Mesodermal cell (in vitro differentiated cells): ENCODE measurements around the gene NIPAL3.
"Not testable (repeated sequence)": the region's sequence is repeated elsewhere in the genome, so short reads cannot be mapped to it uniquely, and the experiment has no call there.

Experiments used
- H3K27ac ChIP-seq: 2 replicates; pipeline ENCODE4 v1.7.0; 2013; ENCODE audit warnings: mild to moderate bottlenecking, low read depth, low read length, moderate library complexity; ENCODE audit not compliant: severe bottlenecking
- H3K36me3 ChIP-seq: 2 replicates; pipeline ENCODE4 v1.7.1; 2013; ENCODE audit warnings: mild to moderate bottlenecking, low read length, moderate library complexity; ENCODE audit not compliant: control insufficient read depth, insufficient read depth
- H3K4me1 ChIP-seq: one replicate; pipeline ENCODE4 v1.7.1; 2013; ENCODE audit warnings: mild to moderate bottlenecking, low read length; ENCODE audit not compliant: insufficient read depth, control insufficient read depth, poor library complexity, severe bottlenecking
- H3K4me3 ChIP-seq: 2 replicates; pipeline ENCODE4 v1.7.0; 2013; ENCODE audit warnings: low read length, control low read depth, mild to moderate bottlenecking; ENCODE audit not compliant: insufficient read depth, poor library complexity, severe bottlenecking; ENCODE audit errors: extremely low read depth
- H3K9me3 ChIP-seq: 2 replicates; pipeline ENCODE4 v1.7.1; 2013; ENCODE audit warnings: mild to moderate bottlenecking, low read length, moderate library complexity; ENCODE audit not compliant: control insufficient read depth
- WGBS, 2 experiments: methylation state at CpG; one replicate each; pipeline ENCODE4 v1.1.5; 2013; ENCODE audit warnings: missing lambda C conversion rate in 2 of 2; ENCODE audit not compliant: insufficient coverage in 2 of 2; 5-methylcytosine and 5-hydroxymethylcytosine counted together

Gene NIPAL3

DNA sequence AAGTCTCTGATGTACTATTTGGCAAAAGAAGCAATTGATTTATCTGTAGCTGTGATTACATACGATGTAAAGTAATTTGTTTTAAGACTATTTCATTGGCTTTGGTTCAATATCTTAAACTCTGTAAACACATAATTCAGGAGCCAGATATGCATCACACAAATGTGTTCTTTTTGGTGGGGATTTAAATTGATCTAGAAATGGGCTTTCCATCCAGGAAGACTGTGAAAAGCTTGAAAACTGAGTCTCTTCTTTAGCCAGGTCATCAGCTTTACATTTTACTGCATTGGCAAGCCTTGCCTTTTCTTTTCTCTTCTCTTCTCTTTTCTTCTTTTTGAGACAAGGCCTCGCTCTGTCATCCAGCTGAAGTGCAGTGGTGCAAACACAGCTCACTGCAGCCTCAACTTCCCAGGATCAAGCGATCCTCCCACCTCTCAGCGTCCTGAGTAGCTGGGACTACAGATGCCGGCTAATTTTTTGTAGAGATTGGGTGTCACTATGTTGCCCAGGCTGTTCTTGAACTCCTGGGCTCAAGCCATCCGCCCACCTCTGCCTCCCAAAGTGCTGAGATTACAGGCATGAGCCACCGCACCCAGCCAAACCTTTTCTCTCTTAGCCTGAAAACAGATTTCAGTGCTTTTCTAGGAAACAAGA is 88.4 kb downstream of the NIPAL3 start:
- Histone ChIP-seq H3K36me3 (no peaks in the 10 kb centered on the region), H3K27ac (no peak overlapping the region), H3K4me3 (peak overlapping the region; percentile 62), H3K4me1 (peaks cover 11% of the 10 kb centered on the region), H3K9me3 (no peaks in the 10 kb centered on the region)
- WGBS, 2 experiments, result 76 to 82% methylated on average over 4 to 5 of the region's 7 CpGs

DNA sequence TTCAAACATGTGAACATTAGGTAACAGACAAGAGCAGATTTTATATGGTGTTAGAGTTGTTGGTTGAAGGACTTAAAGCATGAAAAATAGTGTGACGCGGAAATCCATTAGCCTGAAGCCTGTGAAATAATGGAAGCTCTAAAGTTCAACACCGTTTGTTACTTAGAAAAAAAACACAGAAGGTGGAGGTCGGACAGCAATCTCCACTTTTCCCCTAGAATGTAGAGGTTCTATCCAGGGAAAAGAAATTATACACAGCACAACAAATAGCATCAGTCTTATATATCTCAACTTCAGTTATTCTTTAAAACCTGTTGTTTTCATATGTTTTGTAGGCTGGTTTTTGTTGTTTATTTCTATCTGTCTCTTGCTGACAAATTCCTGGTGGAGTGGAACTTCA is 89.0 kb downstream of the NIPAL3 start:
- H3K36me3 ChIP-seq, result no peaks in the 10 kb centered on the region
- no peak overlapping the region for H3K27ac ChIP-seq
- WGBS, 2 experiments, result 89 to 100% methylated on average over 2 to 3 of the region's 4 CpGs
- no peaks in the 10 kb centered on the region for H3K9me3 ChIP-seq
- peaks cover 11% of the 10 kb centered on the region for H3K4me1 ChIP-seq
- no peak overlapping the region for H3K4me3 ChIP-seq

DNA sequence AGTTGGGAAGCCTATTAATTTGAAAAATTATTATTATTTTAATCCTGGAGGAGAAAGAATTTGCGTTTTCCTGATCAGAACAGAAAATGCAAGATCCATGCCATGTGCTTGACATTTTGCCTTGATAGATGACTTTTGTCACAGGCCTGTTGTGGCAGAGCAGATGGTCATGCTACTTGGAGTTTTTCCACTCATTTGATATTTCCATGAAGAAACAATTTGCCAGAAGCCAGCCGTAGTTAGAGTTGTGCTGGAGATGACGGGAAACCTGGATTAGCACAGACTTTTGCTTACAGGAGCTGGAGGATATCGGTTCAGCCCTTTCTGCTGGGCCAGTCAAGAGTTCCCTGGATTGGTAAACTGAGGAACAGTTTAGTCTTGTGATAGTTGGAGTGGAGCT is 90.2 kb downstream of the NIPAL3 start:
- Histone ChIP-seq H3K27ac (no peak overlapping the region), H3K4me1 (peaks cover 14% of the 10 kb centered on the region), H3K36me3 (no peaks in the 10 kb centered on the region), H3K4me3 (no peak overlapping the region), H3K9me3 (no peaks in the 10 kb centered on the region)
- WGBS, 2 experiments, result 94 to 100% methylated on average over 3 to 4 of the region's 4 CpGs

DNA sequence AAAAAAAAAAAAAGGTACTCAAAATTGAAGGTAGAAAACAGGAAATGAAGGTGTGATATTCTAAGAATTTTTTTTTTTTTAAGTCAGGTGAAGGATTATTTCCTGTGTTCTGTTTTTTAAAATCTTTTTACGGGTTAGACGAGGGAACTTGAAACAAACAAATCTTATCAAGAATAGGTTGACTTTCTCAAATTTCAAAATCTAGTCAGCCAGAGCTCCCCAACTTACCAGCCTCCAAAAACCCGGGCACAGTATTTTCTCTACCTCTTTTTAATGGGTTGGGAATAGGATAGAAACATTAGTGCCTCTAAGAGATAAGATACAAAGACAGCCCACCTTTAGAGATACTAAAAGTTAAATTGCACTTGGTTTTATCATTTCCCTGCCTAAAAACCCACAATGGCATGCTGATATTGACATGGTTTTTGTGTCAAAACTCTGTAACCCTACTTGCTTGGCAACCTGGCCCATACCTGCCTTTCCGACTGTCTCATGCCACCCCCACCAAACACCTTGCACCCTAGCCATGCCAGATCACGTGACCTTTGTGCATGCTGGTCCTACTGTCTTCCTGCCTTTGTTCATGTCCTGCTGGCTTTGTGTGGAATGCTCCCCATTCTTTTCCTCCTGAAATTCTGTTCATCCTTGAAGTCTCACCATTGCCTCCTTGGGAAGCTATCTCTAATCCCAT is 91.2 kb downstream of the NIPAL3 start:
- no peaks in the 10 kb centered on the region for H3K9me3 ChIP-seq
- H3K4me3 ChIP-seq, result no peak overlapping the region
- H3K4me1 ChIP-seq, result peaks cover 11% of the 10 kb centered on the region
- H3K27ac ChIP-seq, result no peak overlapping the region
- no peaks in the 10 kb centered on the region for H3K36me3 ChIP-seq
- 86 to 87% methylated on average over 2 of the region's 5 CpGs for WGBS, 2 experiments

DNA sequence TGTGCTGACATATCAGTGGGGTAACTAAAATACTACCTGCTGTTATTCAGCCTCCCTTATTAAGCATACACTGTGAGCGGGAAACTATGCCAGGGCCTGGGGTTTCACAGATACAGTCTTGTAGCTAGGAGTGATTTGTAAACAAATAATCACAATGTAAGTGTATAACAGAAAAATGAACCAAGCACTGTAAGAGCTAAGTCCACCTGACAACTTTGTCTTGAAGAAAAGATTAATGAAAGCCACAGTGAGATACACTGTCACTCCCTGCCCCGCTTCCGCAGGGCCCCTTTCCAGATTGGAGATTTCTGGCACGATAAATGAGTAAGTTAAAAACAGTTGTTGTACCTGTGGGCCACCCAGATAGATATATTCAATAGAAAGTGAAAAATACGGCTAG is 91.8 kb downstream of the NIPAL3 start:
- 96 to 100% methylated on average over 4 of the region's 5 CpGs for WGBS, 2 experiments
- Histone ChIP-seq H3K4me3 (no peak overlapping the region), H3K27ac (no peak overlapping the region), H3K36me3 (no peaks in the 10 kb centered on the region), H3K9me3 (no peaks in the 10 kb centered on the region), H3K4me1 (peaks cover 11% of the 10 kb centered on the region)

DNA sequence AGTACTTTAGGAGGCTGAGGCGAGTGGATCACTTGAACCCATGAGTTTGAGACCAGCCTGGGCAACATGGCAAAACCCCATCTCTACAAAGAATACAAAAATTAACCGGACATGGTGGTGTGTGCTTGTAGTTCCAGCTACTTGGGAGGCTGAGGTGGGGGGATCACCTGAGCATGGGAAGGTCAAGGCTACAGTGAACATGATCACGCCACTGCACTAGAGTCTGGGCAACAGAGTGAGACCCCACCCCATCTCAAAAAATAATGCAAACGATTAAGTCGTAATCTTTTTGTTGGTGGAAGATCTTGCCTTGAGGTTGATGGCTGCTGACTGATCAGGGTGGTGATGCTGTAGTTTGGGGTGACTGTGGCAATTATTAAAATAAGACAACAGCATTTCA is 93.3 kb downstream of the NIPAL3 start:
- 93 to 95% methylated on average over 3 of the region's 5 CpGs for WGBS, 2 experiments
- Histone ChIP-seq H3K27ac (no peak overlapping the region), H3K36me3 (no peaks in the 10 kb centered on the region), H3K4me1 (peaks cover 10% of the 10 kb centered on the region), H3K9me3 (no peaks in the 10 kb centered on the region), H3K4me3 (no peak overlapping the region)

DNA sequence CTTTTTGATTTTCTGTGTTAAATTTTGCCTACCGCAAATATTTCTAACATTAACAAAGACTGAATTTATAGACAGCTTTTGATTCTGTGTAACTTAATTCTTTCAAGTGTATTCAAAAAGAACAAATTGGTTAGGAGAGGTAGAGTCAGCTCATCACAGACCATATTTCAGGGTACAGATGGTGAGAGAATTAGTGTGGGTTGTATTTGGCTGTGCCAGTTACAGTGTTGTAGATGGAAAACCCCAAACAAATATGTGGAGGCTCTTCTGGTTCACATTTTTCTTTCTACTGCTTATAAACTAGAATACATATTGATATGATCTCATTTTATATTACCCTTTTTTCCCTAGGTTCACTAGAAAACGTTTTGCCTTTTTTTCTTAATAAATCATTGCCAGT is 98.1 kb downstream of the NIPAL3 start:
- Histone ChIP-seq H3K36me3 (peaks cover 5% of the 10 kb centered on the region), H3K27ac (no peak overlapping the region), H3K4me3 (no peak overlapping the region), H3K4me1 (peaks cover 3% of the 10 kb centered on the region), H3K9me3 (no peaks in the 10 kb centered on the region)
- no CpG with 5 or more reads among the region's 2 CpGs for WGBS, 2 experiments

DNA sequence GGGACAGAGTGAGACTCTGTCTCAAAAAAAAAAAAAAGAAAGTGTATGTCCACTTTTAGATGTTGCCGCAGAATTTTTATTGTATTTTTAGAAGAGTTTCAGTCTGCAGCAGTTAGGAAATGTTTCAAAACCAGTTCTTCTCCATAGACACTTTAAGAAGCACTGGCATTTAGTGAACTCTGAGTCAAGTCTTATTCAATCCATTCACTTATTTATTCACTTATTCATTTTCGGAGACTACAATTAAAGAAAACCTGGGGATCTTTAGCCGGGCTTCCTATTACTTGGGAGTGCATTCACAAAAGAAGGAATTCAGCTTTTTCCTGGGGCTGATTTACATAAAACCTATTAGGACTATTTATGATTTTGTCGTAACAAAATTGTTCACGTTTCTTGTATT is 99.3 kb downstream of the NIPAL3 start:
- Histone ChIP-seq H3K4me1 (no peaks in the 10 kb centered on the region), H3K36me3 (peaks cover 5% of the 10 kb centered on the region), H3K4me3 (no peak overlapping the region), H3K9me3 (no peaks in the 10 kb centered on the region), H3K27ac (no peak overlapping the region)
- 89 to 95% methylated on average over 2 to 4 of the region's 5 CpGs for WGBS, 2 experiments

DNA sequence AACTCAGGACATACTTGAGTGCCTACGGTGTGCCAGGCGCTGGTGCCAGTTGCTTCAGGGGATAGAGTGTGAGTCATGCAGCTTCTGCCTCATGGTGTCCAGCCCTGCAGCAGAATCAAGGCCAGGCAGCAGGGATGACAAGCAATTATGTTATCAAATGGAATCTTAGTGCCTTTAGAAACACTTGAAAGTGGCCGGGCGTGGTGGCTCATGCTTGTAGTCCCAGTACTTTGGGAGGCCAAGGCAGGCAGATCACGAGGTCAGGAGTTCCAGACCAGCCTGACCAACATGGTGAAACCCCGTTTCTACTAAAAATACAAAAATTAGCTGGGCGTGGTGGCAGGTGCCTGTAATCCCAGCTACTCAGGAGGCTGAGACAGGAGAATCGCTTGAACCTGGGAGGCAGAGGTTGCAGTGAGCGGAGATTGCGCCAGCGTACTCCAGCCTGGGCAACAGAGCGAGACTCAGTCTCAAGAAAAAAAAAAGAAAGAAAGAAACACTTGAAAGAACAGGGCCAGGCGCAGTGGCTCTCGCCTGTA is 100.1 kb downstream of the NIPAL3 start:
- H3K4me1 ChIP-seq, H3K36me3 ChIP-seq, H3K27ac ChIP-seq, H3K9me3 ChIP-seq, H3K4me3 ChIP-seq: not testable (repeated sequence)
- 91 to 95% methylated on average over 10 to 13 of the region's 14 CpGs for WGBS, 2 experiments

DNA sequence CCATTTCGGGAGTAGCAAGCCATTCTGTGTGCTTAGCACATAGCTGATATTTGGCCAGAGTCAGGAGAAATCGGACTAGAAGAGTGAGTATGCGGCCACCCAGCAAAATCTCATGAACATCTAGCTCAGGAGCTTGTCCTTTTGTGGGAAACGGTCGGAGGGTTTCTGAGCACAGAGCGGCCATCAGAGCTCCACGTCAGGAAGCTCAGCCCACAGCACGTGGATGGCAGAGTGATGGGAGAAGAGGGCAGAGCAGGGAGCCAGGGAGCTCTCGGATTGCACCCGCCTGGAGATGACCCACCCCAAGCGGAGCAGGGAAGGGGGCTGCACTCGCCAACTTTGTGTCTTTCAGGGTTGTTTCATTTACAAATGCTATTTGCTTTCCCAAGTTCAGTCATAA is 100.9 kb downstream of the NIPAL3 start:
- Histone ChIP-seq H3K4me3 (no peak overlapping the region), H3K9me3 (no peaks in the 10 kb centered on the region), H3K27ac (no peak overlapping the region), H3K36me3 (peaks cover 5% of the 10 kb centered on the region), H3K4me1 (no peaks in the 10 kb centered on the region)
- 84 to 91% methylated on average over 10 to 11 of the region's 12 CpGs for WGBS, 2 experiments

DNA sequence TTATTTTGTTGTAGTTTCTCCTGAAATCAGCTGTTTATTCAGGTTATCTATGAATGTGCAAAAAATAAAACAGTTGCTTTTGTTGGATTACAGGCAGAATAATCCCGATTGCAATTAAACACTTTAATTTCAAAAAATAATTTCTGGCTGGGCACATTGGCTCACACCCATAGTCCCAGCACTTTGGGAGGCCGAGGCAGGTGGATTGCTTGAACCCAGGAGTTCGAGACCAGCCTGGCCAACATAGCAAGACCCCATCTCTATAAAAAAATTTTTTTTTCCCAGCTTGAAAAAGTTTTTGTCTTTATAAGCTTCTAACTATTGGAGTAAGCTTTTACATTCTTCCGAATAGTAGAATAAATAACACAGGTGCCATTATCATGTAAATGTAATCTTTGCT is 102.3 kb downstream of the NIPAL3 start:
- WGBS, 2 experiments, result 83 to 100% methylated on average over 1 to 2 of the region's 4 CpGs
- peaks cover 5% of the 10 kb centered on the region for H3K36me3 ChIP-seq
- no peak overlapping the region for H3K27ac ChIP-seq
- H3K9me3 ChIP-seq, result no peaks in the 10 kb centered on the region
- H3K4me3 ChIP-seq, result no peak overlapping the region
- H3K4me1 ChIP-seq, result no peaks in the 10 kb centered on the region
